Measurements from ENCODE around the gene SLC9B2.

Gene SLC9B2

GRCh38 chr4:103075894-103076746 lies 441 bp downstream of the SLC9B2 start:
- peak; percentile 58 for DNase-seq

GRCh38 chr4:103075435-103075893 lies 1.1 kb downstream of the SLC9B2 start:
- no peak for DNase-seq

GRCh38 chr4:103074744-103075434 lies 1.7 kb downstream of the SLC9B2 start:
- DNase-seq: no peak

GRCh38 chr4:103073792-103074438 lies 2.6 kb downstream of the SLC9B2 start:
- DNase-seq: no peak

GRCh38 chr4:103067841-103068547 lies 8.6 kb downstream of the SLC9B2 start:
- no peak for DNase-seq

GRCh38 chr4:103060453-103061148 lies 16.0 kb downstream of the SLC9B2 start:
- DNase-seq: no peak

GRCh38 chr4:103054030-103054429 lies 22.5 kb downstream of the SLC9B2 start:
- no peak for DNase-seq

- no peak for DNase-seq
These were observed 23.8 kb downstream of the SLC9B2 start for GRCh38 chr4:103052779-103053178.

- DNase-seq: no peak
These were observed 24.4 kb downstream of the SLC9B2 start for GRCh38 chr4:103052145-103052544.

- DNase-seq: no peak
These were observed 25.7 kb downstream of the SLC9B2 start for GRCh38 chr4:103050736-103051436.

GRCh38 chr4:103046416-103047290 lies 29.9 kb downstream of the SLC9B2 start:
- peak; percentile 21 for DNase-seq

GRCh38 chr4:103044183-103044582 lies 32.4 kb downstream of the SLC9B2 start:
- DNase-seq: no peak

GRCh38 chr4:103036169-103036568 lies 40.4 kb downstream of the SLC9B2 start:
- DNase-seq: no peak

GRCh38 chr4:103032574-103032973 lies 44.0 kb downstream of the SLC9B2 start:
- no peak for DNase-seq

- DNase-seq: no peak
These were observed 45.8 kb downstream of the SLC9B2 start for GRCh38 chr4:103030791-103031190.

GRCh38 chr4:103029300-103029699 lies 47.3 kb downstream of the SLC9B2 start:
- DNase-seq: no peak

- DNase-seq: no peak
These were observed 49.7 kb downstream of the SLC9B2 start for GRCh38 chr4:103026868-103027267.

GRCh38 chr4:103024996-103025395 lies 51.6 kb downstream of the SLC9B2 start:
- DNase-seq: no peak

GRCh38 chr4:103021120-103021519 lies 55.4 kb downstream of the SLC9B2 start:
- DNase-seq: no peak

GRCh38 chr4:103019308-103020124 lies 57.0 kb downstream of the SLC9B2 start, which contains the start of gene SLC9B1:
Gene SLC9B1, minus strand, starts transcription at chr4:103019705. Its CDS starts 27,994 bp downstream, at chr4:102991711.
- peak; percentile 94 for DNase-seq

All from CD4-positive, alpha-beta T cell treated with Interleukin-15 for 1 hour (primary cell).